Measurements from ENCODE around the gene TNFAIP8L1.

The TNFAIP8L1 gene

DNA sequence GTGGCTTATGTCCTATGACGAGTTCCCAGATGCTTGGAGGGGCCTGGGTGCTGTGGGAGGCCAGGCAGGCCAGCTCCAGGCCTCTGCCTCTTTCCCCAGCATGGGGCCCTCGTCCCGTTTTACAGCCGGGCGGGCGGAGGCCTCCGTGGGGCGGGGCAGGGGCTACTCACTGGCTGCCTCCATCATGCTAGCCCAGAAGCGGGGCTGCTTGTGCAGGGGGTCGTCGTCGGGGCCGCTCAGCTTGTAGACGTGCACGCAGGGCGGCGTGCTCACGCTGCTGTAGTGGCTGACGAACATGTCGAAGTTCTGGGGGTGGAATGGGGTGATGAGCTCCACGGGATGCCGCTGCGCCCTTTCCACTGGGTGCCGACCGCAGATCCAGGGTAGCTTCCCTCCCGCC, 49.3 kb downstream of the TNFAIP8L1 start:
- no peak for DNase-seq (ENCODE audit: low read depth)
- H3K4me3 ChIP-seq (ENCODE audit: low read depth, low read length) = no peak overlapping the region
- TF ChIP-seq, protein P1, sequence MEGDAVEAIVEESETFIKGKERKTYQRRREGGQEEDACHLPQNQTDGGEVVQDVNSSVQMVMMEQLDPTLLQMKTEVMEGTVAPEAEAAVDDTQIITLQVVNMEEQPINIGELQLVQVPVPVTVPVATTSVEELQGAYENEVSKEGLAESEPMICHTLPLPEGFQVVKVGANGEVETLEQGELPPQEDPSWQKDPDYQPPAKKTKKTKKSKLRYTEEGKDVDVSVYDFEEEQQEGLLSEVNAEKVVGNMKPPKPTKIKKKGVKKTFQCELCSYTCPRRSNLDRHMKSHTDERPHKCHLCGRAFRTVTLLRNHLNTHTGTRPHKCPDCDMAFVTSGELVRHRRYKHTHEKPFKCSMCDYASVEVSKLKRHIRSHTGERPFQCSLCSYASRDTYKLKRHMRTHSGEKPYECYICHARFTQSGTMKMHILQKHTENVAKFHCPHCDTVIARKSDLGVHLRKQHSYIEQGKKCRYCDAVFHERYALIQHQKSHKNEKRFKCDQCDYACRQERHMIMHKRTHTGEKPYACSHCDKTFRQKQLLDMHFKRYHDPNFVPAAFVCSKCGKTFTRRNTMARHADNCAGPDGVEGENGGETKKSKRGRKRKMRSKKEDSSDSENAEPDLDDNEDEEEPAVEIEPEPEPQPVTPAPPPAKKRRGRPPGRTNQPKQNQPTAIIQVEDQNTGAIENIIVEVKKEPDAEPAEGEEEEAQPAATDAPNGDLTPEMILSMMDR (IDR thresholded peaks at IDR 0.05; ENCODE audit: low read depth, low read length) = no peak
- TF ChIP-seq, protein P2, sequence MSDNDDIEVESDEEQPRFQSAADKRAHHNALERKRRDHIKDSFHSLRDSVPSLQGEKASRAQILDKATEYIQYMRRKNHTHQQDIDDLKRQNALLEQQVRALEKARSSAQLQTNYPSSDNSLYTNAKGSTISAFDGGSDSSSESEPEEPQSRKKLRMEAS (IDR thresholded peaks at IDR 0.05; ENCODE audit: low read depth, low read length) = no peak
- TF ChIP-seq POLR2A (IDR thresholded peaks at IDR 0.05; ENCODE audit: extremely low read depth, insufficient read length) = no peak
- no peak for TF ChIP-seq MYC (IDR thresholded peaks at IDR 0.05; ENCODE audit: low read depth, low read length)

DNA sequence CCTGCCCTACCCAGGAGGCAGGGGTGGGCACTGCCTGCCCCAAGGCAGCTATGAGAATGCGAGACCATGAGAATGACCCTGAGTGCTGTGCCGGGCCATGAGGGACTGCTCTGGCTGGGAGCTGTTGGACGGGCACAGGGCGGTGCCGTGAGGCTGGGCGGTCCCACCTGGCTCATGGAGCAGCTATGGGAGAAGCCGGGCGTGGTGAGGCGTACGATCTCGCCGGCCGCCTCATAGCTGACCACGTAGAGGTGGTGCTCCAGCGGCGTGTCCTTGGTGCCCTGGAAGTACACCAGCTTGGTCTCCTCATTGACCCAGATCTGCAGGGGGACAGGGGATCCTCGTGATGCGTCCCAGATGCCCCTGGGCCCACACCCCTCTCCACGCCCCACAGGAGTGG, 50.1 kb downstream of the TNFAIP8L1 start:
- TF ChIP-seq, protein P1 (IDR thresholded peaks at IDR 0.05; ENCODE audit: low read depth, low read length) = no peak
- TF ChIP-seq, protein P2 (IDR thresholded peaks at IDR 0.05; ENCODE audit: low read depth, low read length) = no peak
- TF ChIP-seq POLR2A (IDR thresholded peaks at IDR 0.05; ENCODE audit: extremely low read depth, insufficient read length) = no peak
- no peak for TF ChIP-seq MYC (IDR thresholded peaks at IDR 0.05; ENCODE audit: low read depth, low read length)
- no peak overlapping the region for H3K4me3 ChIP-seq (ENCODE audit: low read depth, low read length)
- DNase-seq (ENCODE audit: low read depth) = no peak

DNA sequence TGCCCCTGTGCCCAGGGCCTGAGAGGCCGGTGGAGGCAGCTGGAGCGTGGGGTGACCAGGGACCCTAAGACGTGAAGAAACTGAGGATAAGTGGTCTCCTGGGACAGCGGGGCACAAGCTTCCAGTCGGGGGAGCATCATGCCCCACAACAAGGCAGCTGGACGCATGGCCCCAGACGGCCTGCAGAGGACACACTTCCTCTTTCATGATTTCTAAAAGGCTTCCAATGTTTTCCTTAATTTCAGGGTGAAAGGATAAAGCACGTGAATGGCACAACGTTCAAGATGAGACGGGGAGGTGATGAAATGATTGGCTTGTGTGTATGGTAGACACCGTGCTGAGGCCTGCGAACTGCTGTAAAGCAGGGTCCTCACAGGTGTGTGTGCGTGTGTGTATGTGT, 51.0 kb downstream of the TNFAIP8L1 start:
- TF ChIP-seq POLR2A (IDR thresholded peaks at IDR 0.05; ENCODE audit: extremely low read depth, insufficient read length) = no peak
- TF ChIP-seq, protein P2 (IDR thresholded peaks at IDR 0.05; ENCODE audit: low read depth, low read length) = no peak
- no peak overlapping the region for H3K4me3 ChIP-seq (ENCODE audit: low read depth, low read length)
- no peak for DNase-seq (ENCODE audit: low read depth)

DNA sequence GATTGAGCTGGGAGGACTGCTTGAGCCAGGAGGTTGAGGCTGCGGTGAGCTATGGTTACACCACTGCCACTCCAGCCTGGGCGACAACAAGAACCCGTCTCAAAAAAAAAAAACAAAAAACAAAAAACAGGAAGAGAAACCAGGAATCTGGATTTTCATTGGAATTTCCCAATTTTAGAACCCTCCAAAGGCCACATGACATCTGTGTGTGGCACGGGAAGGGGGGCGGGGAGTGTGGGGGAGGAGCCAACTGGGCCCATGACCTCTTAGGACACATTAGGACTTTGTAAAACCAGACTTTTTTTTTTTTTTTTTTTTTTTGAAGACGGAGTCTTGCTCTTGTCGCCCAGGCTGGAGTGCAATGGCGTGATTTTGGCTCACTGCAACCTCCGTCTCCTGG, 52.1 kb downstream of the TNFAIP8L1 start:
- DNase-seq (ENCODE audit: low read depth) = no peak
- TF ChIP-seq MYC (IDR thresholded peaks at IDR 0.05; ENCODE audit: low read depth, low read length) (no peak), POLR2A (IDR thresholded peaks at IDR 0.05; ENCODE audit: extremely low read depth, insufficient read length) (no peak)
- TF ChIP-seq, protein P1 (IDR thresholded peaks at IDR 0.05; ENCODE audit: low read depth, low read length) = no peak
- TF ChIP-seq, protein P2 (IDR thresholded peaks at IDR 0.05; ENCODE audit: low read depth, low read length) = no peak
- H3K4me3 ChIP-seq (ENCODE audit: low read depth, low read length) = no peak overlapping the region

DNA sequence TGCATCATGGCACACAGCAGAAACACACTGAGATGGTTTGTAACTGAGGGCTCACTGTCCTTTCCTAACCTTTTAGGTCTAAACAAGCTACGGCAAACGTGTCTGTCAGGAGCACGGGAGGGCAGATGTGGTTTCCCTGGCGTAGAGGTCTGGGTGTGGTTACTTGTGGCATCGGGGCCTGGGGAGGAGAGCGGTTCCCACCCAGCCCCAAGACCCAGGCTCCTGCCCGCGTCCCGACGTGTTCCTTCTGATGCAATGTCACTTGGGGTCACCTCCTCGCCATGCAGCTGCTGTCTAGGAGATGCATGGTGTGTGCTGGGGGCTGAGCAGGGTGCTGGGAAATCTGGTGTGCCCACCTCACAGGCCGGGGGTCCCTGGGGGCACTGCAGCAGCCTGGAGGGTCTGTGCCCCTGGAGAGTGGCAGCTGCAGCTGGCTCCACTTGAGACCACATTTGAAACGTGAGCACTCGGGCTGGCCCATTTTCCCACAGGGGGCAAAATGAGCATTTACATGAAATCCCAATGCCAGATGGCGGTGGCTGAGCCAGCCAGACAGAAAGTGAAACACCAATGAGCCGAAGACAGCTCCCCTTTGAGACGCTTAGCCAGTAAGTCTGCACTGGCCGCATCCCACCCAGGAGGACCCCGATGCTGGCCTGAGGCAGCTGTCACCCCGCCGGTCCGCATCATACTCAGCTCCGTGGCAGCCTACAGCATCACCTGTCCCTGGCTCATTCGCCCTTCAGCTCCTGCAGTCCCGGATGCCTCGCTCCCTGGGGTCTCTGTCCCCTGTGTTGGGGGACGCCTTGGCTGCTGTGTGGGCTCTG, 53.1 kb downstream of the TNFAIP8L1 start:
- TF ChIP-seq MYC (IDR thresholded peaks at IDR 0.05; ENCODE audit: low read depth, low read length) = no peak
- TF ChIP-seq, protein P1 (IDR thresholded peaks at IDR 0.05; ENCODE audit: low read depth, low read length) = no peak
- TF ChIP-seq POLR2A (IDR thresholded peaks at IDR 0.05; ENCODE audit: extremely low read depth, insufficient read length) = no peak
- TF ChIP-seq, protein P2 (IDR thresholded peaks at IDR 0.05; ENCODE audit: low read depth, low read length) = no peak
- no peak for DNase-seq (ENCODE audit: low read depth)
- no peak overlapping the region for H3K4me3 ChIP-seq (ENCODE audit: low read depth, low read length)

DNA sequence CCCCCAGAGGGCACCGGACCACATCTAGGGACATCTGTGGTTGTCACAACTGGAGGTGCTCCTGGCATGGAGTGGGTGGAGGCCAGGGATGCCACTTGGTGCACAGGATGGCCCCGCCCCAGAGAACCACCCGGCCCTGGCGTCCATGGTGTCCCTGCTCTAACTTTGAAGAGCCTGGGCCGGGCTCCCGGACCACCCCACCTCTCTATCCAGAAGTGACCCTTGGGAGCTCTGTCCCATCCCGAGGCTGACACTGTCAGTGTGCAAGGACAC, 53.7 kb downstream of the TNFAIP8L1 start:
- no peak overlapping the region for H3K4me3 ChIP-seq (ENCODE audit: low read depth, low read length)
- TF ChIP-seq, protein P2 (IDR thresholded peaks at IDR 0.05; ENCODE audit: low read depth, low read length) = no peak
- no peak for TF ChIP-seq MYC (IDR thresholded peaks at IDR 0.05; ENCODE audit: low read depth, low read length)
- TF ChIP-seq POLR2A (IDR thresholded peaks at IDR 0.05; ENCODE audit: extremely low read depth, insufficient read length) = no peak
- TF ChIP-seq, protein P1 (IDR thresholded peaks at IDR 0.05; ENCODE audit: low read depth, low read length) = no peak
- no peak for DNase-seq (ENCODE audit: low read depth)
